H1 (cell line): ENCODE measurements around the gene EVI5. TPM values are rescaled to one million over a fixed set of nuclear protein-coding genes. Genes with fewer than 3 reads are reported as not detected.

ENCODE experiments used
- CTCF ChIA-PET: fragments of 300-600 bp; sonication (Branson Sonifier 250); formaldehyde crosslinking; loops from one replicate; lab custom pipeline; 2021; ENCODE audit not compliant: partially characterized antibody; lab: Charles Lee
- POLR2A ChIA-PET: fragments of 300-600 bp; sonication (Branson Sonifier 250); formaldehyde crosslinking; loops from one replicate; lab custom pipeline; 2021; ENCODE audit warnings: inconsistent platforms; ENCODE audit not compliant: partially characterized antibody; lab: Charles Lee
- DNase-seq, 2 experiments: peaks; one replicate each; pipeline versions ENCODE4 v3.0.0 to v3.0.0-alpha.2; 2010 to 2022; ENCODE audit warnings: low spot score in 2 of 2, low read depth in 1 of 2, mixed read lengths in 1 of 2
- FAIRE-seq: peaks from 2 replicates; lab custom pipeline; 2011; peaks lifted over from hg19 to GRCh38; lab: Jason Lieb, UNC
- H2AFZ ChIP-seq: 2 replicates; pipeline ENCODE4 v1.8.1; 2012; ENCODE audit warnings: low read length, inconsistent platforms
- H2AK5ac ChIP-seq: 2 replicates; pipeline ENCODE4 v1.6.1; 2013; ENCODE audit warnings: low read depth, low read length
- H2BK120ac ChIP-seq: replicated peaks from 2 replicates; pipeline ENCODE3; 2013; ENCODE audit warnings: low read depth, low read length, inconsistent platforms
- H2BK12ac ChIP-seq: 2 replicates; pipeline ENCODE4 v1.6.1; 2013; ENCODE audit warnings: low read depth, low read length
- H2BK15ac ChIP-seq: 2 replicates; pipeline ENCODE4 v1.6.1; 2013; ENCODE audit warnings: low read length
- H2BK20ac ChIP-seq: 2 replicates; pipeline ENCODE4 v1.6.1; 2013; ENCODE audit warnings: low read length
- H2BK5ac ChIP-seq: 2 replicates; pipeline ENCODE4 v1.6.1; 2013; ENCODE audit warnings: low read depth, low read length
- H3K14ac ChIP-seq: 2 replicates; pipeline ENCODE4 v1.6.1; 2013; ENCODE audit warnings: inconsistent platforms; ENCODE audit not compliant: insufficient read length
- H3K18ac ChIP-seq: 2 replicates; pipeline ENCODE4 v1.6.1; 2013; ENCODE audit warnings: low read length; ENCODE audit errors: extremely low read depth
- H3K23ac ChIP-seq: 2 replicates; pipeline ENCODE4 v1.6.1; 2013; ENCODE audit warnings: inconsistent platforms; ENCODE audit not compliant: insufficient read length
- H3K23me2 ChIP-seq: 2 replicates; pipeline ENCODE4 v1.6.1; 2013; ENCODE audit warnings: low read depth, low read length
- H3K27ac ChIP-seq: 2 replicates; pipeline ENCODE4 v1.6.1; 2011; ENCODE audit warnings: low read depth, low read length, inconsistent platforms
- H3K27me3 ChIP-seq, 4 experiments: replicated peaks in 1 of 4; 1 replicate in 1 of 4; 2 replicates in 3 of 4; pipeline versions ENCODE4 v1.6.1 to v1.8.1; 2011 to 2013; ENCODE audit warnings: low read length in 3 of 4, mild to moderate bottlenecking in 3 of 4, inconsistent platforms in 2 of 4, mixed read lengths in 2 of 4, moderate library complexity in 1 of 4; ENCODE audit not compliant: control insufficient read depth in 3 of 4, insufficient read depth in 3 of 4; ENCODE audit errors: extremely low read depth in 1 of 4
- H3K36me3 ChIP-seq, 4 experiments: 2 replicates each; pipeline versions ENCODE4 v1.6.1 to v1.8.1; 2011 to 2013; ENCODE audit warnings: mild to moderate bottlenecking in 4 of 4, low read length in 3 of 4, moderate library complexity in 2 of 4, control low read depth in 1 of 4, inconsistent platforms in 1 of 4; ENCODE audit not compliant: insufficient read depth in 4 of 4, control insufficient read depth in 2 of 4
- H3K4ac ChIP-seq: replicated peaks from 2 replicates; pipeline ENCODE3; 2013; ENCODE audit warnings: low read length, low read depth, mixed read lengths, inconsistent platforms; ENCODE audit not compliant: insufficient read length
- H3K4me1 ChIP-seq, 4 experiments: replicated peaks in 1 of 4; 1 replicate in 1 of 4; 2 replicates in 3 of 4; pipeline versions ENCODE4 v1.6.1 to v1.8.1; 2011 to 2013; ENCODE audit warnings: low read length in 3 of 4, inconsistent platforms in 2 of 4, mixed read lengths in 1 of 4; ENCODE audit not compliant: insufficient read depth in 4 of 4, control insufficient read depth in 3 of 4
- H3K4me2 ChIP-seq, 2 experiments: 2 replicates each; pipeline versions ENCODE4 v1.6.1 to v1.8.1; 2011 to 2013; ENCODE audit warnings: low read depth in 2 of 2, low read length in 2 of 2, control low read depth in 1 of 2, inconsistent platforms in 1 of 2, mild to moderate bottlenecking in 1 of 2; ENCODE audit not compliant: insufficient read depth in 1 of 2
- H3K4me3 ChIP-seq, 4 experiments: fragments of 200-600, 300-600 bp in 1 of 4; sonication (generic), shearing (Covaris generic), sonication (Bioruptor Twin) in 1 of 4; 2 replicates each; pipeline versions ENCODE4 v1.5.1 to v1.8.1; 2011 to 2016; ENCODE audit warnings: low read length in 4 of 4, low read depth in 3 of 4, control low read depth in 2 of 4, inconsistent platforms in 2 of 4, mild to moderate bottlenecking in 2 of 4, mixed read lengths in 1 of 4, moderate library complexity in 1 of 4; ENCODE audit not compliant: insufficient read depth in 2 of 4; ENCODE audit errors: extremely low read depth in 1 of 4
- H3K56ac ChIP-seq: replicated peaks from 2 replicates; pipeline ENCODE3; 2013; ENCODE audit warnings: low read depth, mild to moderate bottlenecking, mixed read lengths, low read length, inconsistent platforms; ENCODE audit not compliant: insufficient read length
- H3K79me1 ChIP-seq: 2 replicates; pipeline ENCODE4 v1.6.1; 2013; ENCODE audit warnings: low read depth, low read length, control low read depth
- H3K79me2 ChIP-seq, 2 experiments: 2 replicates each; pipeline versions ENCODE4 v1.6.1 to v1.8.1; 2012 to 2013; ENCODE audit warnings: low read length in 2 of 2, mild to moderate bottlenecking in 2 of 2, inconsistent platforms in 1 of 2; ENCODE audit not compliant: insufficient read depth in 2 of 2, control insufficient read depth in 1 of 2
- H3K9ac ChIP-seq, 4 experiments: replicated peaks in 1 of 4; 1 replicate in 1 of 4; 2 replicates in 3 of 4; pipeline versions ENCODE4 v1.6.1 to v1.8.1; 2011 to 2013; ENCODE audit warnings: low read depth in 3 of 4, low read length in 3 of 4, control low read depth in 2 of 4, mild to moderate bottlenecking in 2 of 4, moderate library complexity in 2 of 4, inconsistent platforms in 1 of 4; ENCODE audit errors: extremely low read depth in 1 of 4
- H3K9me3 ChIP-seq, 2 experiments: 2 replicates each; pipeline versions ENCODE4 v1.6.1 to v1.8.1; 2012 to 2013; ENCODE audit warnings: mild to moderate bottlenecking in 2 of 2, moderate library complexity in 2 of 2, control low read depth in 1 of 2, inconsistent platforms in 1 of 2, low read depth in 1 of 2, low read length in 1 of 2, mixed read lengths in 1 of 2; ENCODE audit not compliant: insufficient read depth in 2 of 2
- H4K20me1 ChIP-seq, 2 experiments: replicated peaks in 1 of 2; 2 replicates each; pipeline versions ENCODE3 to v1.8.1; 2011 to 2013; ENCODE audit warnings: inconsistent platforms in 2 of 2, low read length in 2 of 2, mild to moderate bottlenecking in 1 of 2; ENCODE audit not compliant: insufficient read depth in 2 of 2, control insufficient read depth in 1 of 2
- H4K5ac ChIP-seq: 2 replicates; pipeline ENCODE4 v1.6.1; 2013; ENCODE audit warnings: low read length, low read depth, mixed read lengths, inconsistent platforms; ENCODE audit not compliant: insufficient read length
- H4K8ac ChIP-seq: 2 replicates; pipeline ENCODE4 v1.8.0; 2013; ENCODE audit warnings: mild to moderate bottlenecking, moderate library complexity, low read length, inconsistent platforms; ENCODE audit not compliant: insufficient read depth; ENCODE audit errors: extremely low read depth
- H4K91ac ChIP-seq: replicated peaks from 2 replicates; pipeline ENCODE3; 2013; ENCODE audit warnings: low read length, mixed read lengths, inconsistent platforms; ENCODE audit not compliant: insufficient read length
- ASH2L ChIP-seq: fragments of 200-600, 300-600 bp; sonication (generic); IDR thresholded peaks from one replicate; pipeline ENCODE4 v1.7.1; 2017; ENCODE audit warnings: low read length
- BACH1 ChIP-seq: IDR thresholded peaks from 2 replicates; pipeline ENCODE4 v1.6.1; 2012; ENCODE audit warnings: low read length, improper control_type of control experiment
- CEBPB ChIP-seq: IDR thresholded peaks from 2 replicates; pipeline ENCODE4 v1.6.1; 2012; ENCODE audit warnings: low read depth, low read length
- CHD1 ChIP-seq: IDR thresholded peaks from 2 replicates; pipeline ENCODE4 v1.6.1; 2012; ENCODE audit warnings: low read depth, low read length, improper control_type of control experiment
- CHD2 ChIP-seq: IDR thresholded peaks from 2 replicates; pipeline ENCODE4 v1.6.1; 2012; ENCODE audit warnings: low read length, improper control_type of control experiment
- CTCF ChIP-seq, 3 experiments: IDR thresholded peaks; 1 replicate in 2 of 3; 2 replicates in 1 of 3; pipeline versions ENCODE4 v1.5.1 to v1.6.1; 2011; ENCODE audit warnings: low read length in 3 of 3, mild to moderate bottlenecking in 3 of 3, inconsistent platforms in 2 of 3, low read depth in 1 of 3, moderate library complexity in 1 of 3; ENCODE audit not compliant: insufficient read depth in 1 of 3; ENCODE audit errors: control extremely low read depth in 1 of 3
- FOSL1 ChIP-seq: IDR thresholded peaks from 2 replicates; pipeline ENCODE4 v1.6.1; 2011; ENCODE audit warnings: mild to moderate bottlenecking, low read depth, low read length, moderate library complexity; ENCODE audit not compliant: insufficient read depth
- KDM1A ChIP-seq: fragments of 200-600, 300-600 bp; sonication (generic); IDR thresholded peaks from 2 replicates; pipeline ENCODE4 v1.7.1; 2016; ENCODE audit warnings: mild to moderate bottlenecking, low read length, borderline replicate concordance
- MAX ChIP-seq: IDR thresholded peaks from 2 replicates; pipeline ENCODE4 v1.6.1; 2012; ENCODE audit warnings: inconsistent platforms
- NRF1 ChIP-seq: IDR thresholded peaks from 2 replicates; pipeline ENCODE4 v1.6.1; 2011; ENCODE audit warnings: mild to moderate bottlenecking, low read depth, low read length, improper control_type of control experiment
- YY1 ChIP-seq: IDR thresholded peaks from 2 replicates; pipeline ENCODE4 v1.6.1; 2011; ENCODE audit warnings: low read depth, mild to moderate bottlenecking, low read length
- ZNF274 ChIP-seq: IDR thresholded peaks from 2 replicates; pipeline ENCODE4 v1.7.0; 2012; ENCODE audit warnings: low read length, borderline replicate concordance; ENCODE audit errors: extremely low read depth
- WGBS, 2 experiments: shearing (Covaris generic) in 1 of 2; methylation state at CpG; one replicate each; pipeline versions ENCODE4 v1.1.6 to v1.1.7; 2013 to 2015; ENCODE audit warnings: low lambda C conversion rate in 2 of 2, mixed read lengths in 2 of 2, inconsistent platforms in 1 of 2, low coverage in 1 of 2, missing lambda C conversion rate in 1 of 2; ENCODE audit not compliant: insufficient replicate concordance in 2 of 2, insufficient coverage in 1 of 2, insufficient read length in 1 of 2; ENCODE audit errors: extremely low coverage in 1 of 2, missing lambda C conversion rate in 1 of 2; 5-methylcytosine and 5-hydroxymethylcytosine counted together
- polyA plus RNA-seq, 7 experiments: library from polyadenylated mRNA; depleted of rRNA in 3 of 7; stranded (reverse) in 5 of 7; unstranded in 2 of 7; fragments of >200 nt in 5 of 7; fragments of 200-250 nt in 2 of 7; gene quantifications; 1 replicate in 5 of 7; 2 replicates in 1 of 7; 4 replicates in 1 of 7; pipeline versions ENCODE4 v1.2.1 to v1.2.3, GENCODE V29; 2011 to 2013; ENCODE audit warnings: missing spikeins in 2 of 7, mixed read lengths in 2 of 7
- total RNA-seq: library from RNA; stranded (reverse); fragmentation: NEBNext Ultra II Directional; extraction: Animal tissue kit (Norgen Biotek cat#: 25700); gene quantifications from 2 replicates; pipeline ENCODE4 v1.2.1, GENCODE V29; 2021

Gene EVI5
- total and polyA plus RNA-seq, 2 of the 8 experiments (the other 6 are each of a cell fraction or from before 2014, with no cell fraction given): 1.7 to 13.7 TPM

GRCh38 chr1:92790867-92791266 is 6.0 kb upstream of the EVI5 start:
- H3K79me1 ChIP-seq: no peaks in the 10 kb centered on the region
- no peaks in the 10 kb centered on the region for H3K9me3 ChIP-seq
- H2BK120ac ChIP-seq: no peak overlapping the region
- H4K91ac ChIP-seq: no peak overlapping the region
- peaks cover 0 to 9% (median 2%) of the 10 kb centered on the region in 4 experiments; a peak in 3 of 7 replicates for H3K4me1 ChIP-seq
- peaks cover 0 to 2% (median 0%) of the 10 kb centered on the region in 4 experiments; a peak in 2 of 7 replicates for H3K27me3 ChIP-seq
- H3K4me2 ChIP-seq: no peak overlapping the region; a peak in 1 of 4 replicates
- no peak overlapping the region for H2BK12ac ChIP-seq
- H3K9ac ChIP-seq: no peak overlapping the region
- no peak overlapping the region for H2AK5ac ChIP-seq
- H2BK20ac ChIP-seq: no peak overlapping the region
- CTCF ChIA-PET: interaction anchor here (0.6 to 3.7 kb wide), 7 partner anchors 25 to 482 kb away, joined by 3 to 13 read pairs (median 4); partner anchors contain the start of gene RPL5
- no peaks in the 10 kb centered on the region for H3K36me3 ChIP-seq
- no peak overlapping the region for H3K4me3 ChIP-seq
- WGBS, 2 experiments: 95% methylated on average over 2 of the region's 2 CpGs; no CpG with 5 or more reads in 1 of the 2 experiments
- no peak overlapping the region for H2AFZ ChIP-seq
- no peak overlapping the region for H3K56ac ChIP-seq
- no peak overlapping the region for H2BK5ac ChIP-seq
- H3K79me2 ChIP-seq: no peaks in the 10 kb centered on the region
- H3K14ac ChIP-seq: no peak overlapping the region
- no peak overlapping the region for H3K4ac ChIP-seq
- POLR2A ChIA-PET: no interaction called here
- no peak for DNase-seq
- no peak overlapping the region for H3K18ac ChIP-seq
- H3K23me2 ChIP-seq: peaks cover 2% of the 10 kb centered on the region
- no peak overlapping the region for H3K27ac ChIP-seq
- H3K23ac ChIP-seq: no peak overlapping the region
- no peak overlapping the region for H4K5ac ChIP-seq
- FAIRE-seq: no peak
- H2BK15ac ChIP-seq: no peak overlapping the region
- H4K20me1 ChIP-seq: no peaks in the 10 kb centered on the region
- no peak overlapping the region for H4K8ac ChIP-seq
- TF ChIP-seq CEBPB (no peak), MAX (no peak), NRF1 (no peak), YY1 (no peak), BACH1 (no peak), FOSL1 (no peak), CHD1 (no peak), KDM1A (no peak), ASH2L (no peak), CTCF (IDR thresholded peaks at IDR 0.05; ENCODE audit: control extremely low read depth in 1 of 3, insufficient read depth in 1 of 3, low read depth in 1 of 3, low read length in 3 of 3) (no peak), ZNF274 (no peak), CHD2 (no peak)
